ENCODE data around the gene TNIP1. TPM values are rescaled to one million over a fixed set of nuclear protein-coding genes. Genes with fewer than 3 reads are reported as not detected.

Gene TNIP1
- total RNA-seq, 1 donor from 2014 or later, result 71.5 TPM

- ATAC-seq, result peak; percentile 19
These were observed 1.6 kb upstream of the TNIP1 start for GRCh38 chr5:151082282-151082902.

GRCh38 chr5:151081431-151082281 is 822 bp upstream of the TNIP1 start:
- ATAC-seq, result no peak

- no peak for ATAC-seq
These were observed 809 bp downstream of the TNIP1 start for GRCh38 chr5:151079838-151080612.

- no peak for ATAC-seq
These were observed 2.2 kb downstream of the TNIP1 start for GRCh38 chr5:151078490-151079262.

- no peak for ATAC-seq
These were observed 2.9 kb downstream of the TNIP1 start for GRCh38 chr5:151077967-151078366.

GRCh38 chr5:151077419-151077818 is 3.4 kb downstream of the TNIP1 start:
- no peak for ATAC-seq

GRCh38 chr5:151076616-151077015 is 4.2 kb downstream of the TNIP1 start:
- no peak for ATAC-seq

- ATAC-seq, result peak; percentile 95
These were observed 5.0 kb downstream of the TNIP1 start for GRCh38 chr5:151075698-151076331.

GRCh38 chr5:151074557-151074956 is 6.3 kb downstream of the TNIP1 start:
- ATAC-seq, result no peak

- ATAC-seq, result no peak
These were observed 7.6 kb downstream of the TNIP1 start for GRCh38 chr5:151073280-151073679.

- ATAC-seq, result peak; percentile 77
These were observed 8.2 kb downstream of the TNIP1 start for GRCh38 chr5:151072630-151073025.

- no peak for ATAC-seq
These were observed 8.8 kb downstream of the TNIP1 start for GRCh38 chr5:151071848-151072629.

GRCh38 chr5:151071021-151071420 is 9.8 kb downstream of the TNIP1 start:
- ATAC-seq, result no peak

- no peak for ATAC-seq
These were observed 10.4 kb downstream of the TNIP1 start for GRCh38 chr5:151070449-151070848.

GRCh38 chr5:151068433-151069197 is 12.2 kb downstream of the TNIP1 start:
- no peak for ATAC-seq

GRCh38 chr5:151067632-151068432 is 13.0 kb downstream of the TNIP1 start:
- ATAC-seq, result no peak

GRCh38 chr5:151066920-151067319 is 13.9 kb downstream of the TNIP1 start:
- ATAC-seq, result no peak

- ATAC-seq, result no peak
These were observed 15.2 kb downstream of the TNIP1 start for GRCh38 chr5:151065609-151066008.

- no peak for ATAC-seq
These were observed 15.8 kb downstream of the TNIP1 start for GRCh38 chr5:151064916-151065499.

Data from esophagus mucosa (tissue), 1 donor.